K562 (cell line): ENCODE results near the gene CEP192. TPM values are rescaled to one million over a fixed set of nuclear protein-coding genes. Genes with fewer than 3 reads are reported as not detected.

Experiments
- CHCHD3 ChIP-seq: fragments of 250-450 bp; sonication (Bioruptor Pico); IDR thresholded peaks from 2 replicates; pipeline ENCODE4 v2.1.2; 2022; ENCODE audit warnings: mild to moderate bottlenecking
- FOSL1 ChIP-seq: fragments of 200-800 bp; sonication (Bioruptor generic); conservative IDR thresholded peaks from 2 replicates; pipeline ENCODE4 v1.6.1; 2016; ENCODE audit warnings: missing genetic modification characterization, missing compliant biosample characterization
- FOXK2 ChIP-seq, 2 experiments: fragments of 450-650 bp; IDR thresholded peaks in 1 of 2; conservative IDR thresholded peaks in 1 of 2; 2 replicates each; pipeline ENCODE4 v1.6.1; 2016; ENCODE audit warnings: low read depth in 2 of 2, mild to moderate bottlenecking in 1 of 2
- GABPA ChIP-seq: fragments of 200-800 bp; sonication (Bioruptor generic); conservative IDR thresholded peaks from 2 replicates; pipeline ENCODE4 v1.6.1; 2016; ENCODE audit warnings: low read depth, missing genetic modification characterization, missing compliant biosample characterization
- NFXL1 ChIP-seq: fragments of 450-650 bp; formaldehyde crosslinking; IDR thresholded peaks from 2 replicates; pipeline ENCODE4 v1.4.0; 2021; ENCODE audit warnings: mild to moderate bottlenecking
- NR1H2 ChIP-seq: sonication (generic); formaldehyde crosslinking; IDR thresholded peaks from 2 replicates; pipeline ENCODE4 v1.4.0; 2020; ENCODE audit warnings: mild to moderate bottlenecking, missing genetic modification reagents
- PYGO2 ChIP-seq: fragments of 450-650 bp; IDR thresholded peaks from 2 replicates; pipeline ENCODE4 v1.6.1; 2016; ENCODE audit warnings: mild to moderate bottlenecking, missing genetic modification characterization, moderate library complexity, missing compliant biosample characterization
- SMAD4 ChIP-seq: fragments of 250-450 bp; sonication (Bioruptor Pico); conservative IDR thresholded peaks from 2 replicates; pipeline ENCODE4 v1.8.0; 2021; ENCODE audit warnings: inconsistent platforms, mild to moderate bottlenecking, moderate library complexity
- SREBF1 ChIP-seq: fragments of 150-350 bp; IDR thresholded peaks from 2 replicates; pipeline ENCODE4 v1.6.1; 2014; ENCODE audit warnings: antibody characterized with exemption, low read depth, low read length, borderline replicate concordance
- STAT5A ChIP-seq: IDR thresholded peaks from 2 replicates; pipeline ENCODE4 v1.6.1; 2012; ENCODE audit warnings: low read length, inconsistent platforms, borderline replicate concordance
- TBP ChIP-seq: optimal IDR thresholded peaks from 2 replicates; pipeline ENCODE3; 2011; ENCODE audit warnings: low read depth, low read length, improper control_type of control experiment
- polyA plus RNA-seq, 8 experiments: library from polyadenylated mRNA; depleted of rRNA in 4 of 8; stranded (reverse) in 5 of 8; unstranded in 3 of 8; fragments of >200 nt; fragmentation: Nextera tagmentation in 2 of 8; fragmentation: Illumina TruSeq in 1 of 8; extraction: Ambion mirVana in 2 of 8; extraction: Trizol in 1 of 8; gene quantifications; 2 replicates each; pipeline versions ENCODE4 v1.2.1 to v1.2.3, GENCODE V29; 2011 to 2014; ENCODE audit warnings: inconsistent platforms in 1 of 8, missing spikeins in 1 of 8
- total RNA-seq, 7 experiments: library from RNA; depleted of rRNA in 6 of 7; stranded (reverse); fragments of >200 nt in 6 of 7; fragmentation: Illumina TruSeq in 2 of 7; extraction: Trizol in 2 of 7; gene quantifications; 2 replicates each; pipeline versions ENCODE4 v1.2.1 to v1.2.3, GENCODE V29; 2011 to 2021; ENCODE audit warnings: low replicate concordance in 1 of 7
- TF ChIP-seq, protein P1 (sequence below): sonication (generic); formaldehyde crosslinking; IDR thresholded peaks from 2 replicates; pipeline ENCODE4 v1.9.0; 2022; ENCODE audit warnings: mild to moderate bottlenecking, missing genetic modification reagents
- TF ChIP-seq, protein P2 (sequence below): sonication (generic); formaldehyde crosslinking; IDR thresholded peaks from 2 replicates; pipeline ENCODE4 v1.8.1; 2022; ENCODE audit warnings: missing genetic modification reagents
- TF ChIP-seq, protein P3 (sequence below): fragments of 200-800 bp; sonication (Bioruptor generic); IDR thresholded peaks from 2 replicates; pipeline ENCODE4 v1.6.1; 2017; ENCODE audit warnings: missing genetic modification characterization, missing compliant biosample characterization
- TF ChIP-seq, protein P4 (sequence below): fragments of 250-450 bp; sonication (Bioruptor Pico); IDR thresholded peaks from 2 replicates; pipeline ENCODE4 v1.8.0; 2021; ENCODE audit warnings: moderate library complexity, mild to moderate bottlenecking, inconsistent platforms

Gene CEP192
- total and polyA plus RNA-seq, 9 of the 15 experiments (the other 6 are each of a cell fraction or from before 2014, with no cell fraction given), result 14.4 to 54.4 (median 35.8) TPM

DNA sequence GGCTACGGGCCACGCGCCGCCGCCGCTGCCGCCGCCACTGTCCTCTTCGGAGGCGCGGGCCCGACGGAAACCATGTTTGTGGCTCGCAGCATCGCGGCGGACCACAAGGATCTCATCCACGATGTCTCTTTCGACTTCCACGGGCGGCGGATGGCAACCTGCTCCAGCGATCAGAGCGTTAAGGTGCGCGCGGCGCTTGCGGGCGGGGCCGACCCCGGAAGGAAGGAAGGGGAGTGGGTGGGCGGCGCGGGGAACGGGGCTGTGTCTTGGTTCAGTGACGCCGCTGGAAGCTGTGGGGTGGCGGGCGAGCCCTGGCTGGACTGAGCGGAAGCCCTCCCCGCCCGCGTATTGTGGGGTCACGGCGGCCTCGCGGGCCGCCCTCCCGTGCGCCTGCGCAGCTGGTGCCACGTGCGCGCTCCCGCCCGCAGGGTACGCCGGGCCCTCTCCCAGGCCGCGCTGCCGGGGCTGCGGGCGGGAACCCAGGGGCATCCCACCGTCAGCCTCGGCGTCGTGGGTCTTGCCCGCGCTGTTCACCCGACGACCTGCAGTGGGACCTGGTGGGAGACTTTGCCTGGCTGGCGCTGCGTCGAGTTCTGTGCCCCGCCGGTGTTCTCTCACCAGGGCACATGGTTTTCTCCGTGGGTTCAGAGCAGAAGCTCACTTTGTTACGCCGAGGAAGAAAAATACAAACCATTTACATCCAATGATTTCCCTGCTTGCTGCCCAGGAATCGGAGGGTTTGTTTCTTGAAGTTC lies 42.9 kb upstream of the CEP192 start (continued):
- TF ChIP-seq TBP (peak; percentile 64), NFXL1 (CRISPR knock-in tag) (peak; percentile 80), FOSL1 (peak; percentile 39; the same call in 1 of the 2 replicates), CHCHD3 (CRISPR knock-in tag) (0 out of 2 replicates have a peak, but pooled peaks have one; percentile 67), STAT5A (no peak; the same call in 1 of the 2 replicates), PYGO2 (tag) (no peak), NR1H2 (CRISPR knock-in tag) (peak; percentile 84; the same call in 1 of the 2 replicates), SREBF1 (no peak), FOXK2 (conservative IDR thresholded peaks at IDR 0.05 in 1 of 2, IDR thresholded peaks at IDR 0.05 in 1 of 2; ENCODE audit: low read depth in 2 of 2) (peak in 1 of 2 experiments; percentile 16; a peak in 1 of 4 replicates), GABPA (tag) (peak; percentile 81), SMAD4 (CRISPR knock-in tag) (peak; percentile 86)
- TF ChIP-seq, protein P1, sequence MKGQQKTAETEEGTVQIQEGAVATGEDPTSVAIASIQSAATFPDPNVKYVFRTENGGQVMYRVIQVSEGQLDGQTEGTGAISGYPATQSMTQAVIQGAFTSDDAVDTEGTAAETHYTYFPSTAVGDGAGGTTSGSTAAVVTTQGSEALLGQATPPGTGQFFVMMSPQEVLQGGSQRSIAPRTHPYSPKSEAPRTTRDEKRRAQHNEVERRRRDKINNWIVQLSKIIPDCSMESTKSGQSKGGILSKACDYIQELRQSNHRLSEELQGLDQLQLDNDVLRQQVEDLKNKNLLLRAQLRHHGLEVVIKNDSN (CRISPR knock-in tag), result peak; percentile 76
- TF ChIP-seq, protein P2, sequence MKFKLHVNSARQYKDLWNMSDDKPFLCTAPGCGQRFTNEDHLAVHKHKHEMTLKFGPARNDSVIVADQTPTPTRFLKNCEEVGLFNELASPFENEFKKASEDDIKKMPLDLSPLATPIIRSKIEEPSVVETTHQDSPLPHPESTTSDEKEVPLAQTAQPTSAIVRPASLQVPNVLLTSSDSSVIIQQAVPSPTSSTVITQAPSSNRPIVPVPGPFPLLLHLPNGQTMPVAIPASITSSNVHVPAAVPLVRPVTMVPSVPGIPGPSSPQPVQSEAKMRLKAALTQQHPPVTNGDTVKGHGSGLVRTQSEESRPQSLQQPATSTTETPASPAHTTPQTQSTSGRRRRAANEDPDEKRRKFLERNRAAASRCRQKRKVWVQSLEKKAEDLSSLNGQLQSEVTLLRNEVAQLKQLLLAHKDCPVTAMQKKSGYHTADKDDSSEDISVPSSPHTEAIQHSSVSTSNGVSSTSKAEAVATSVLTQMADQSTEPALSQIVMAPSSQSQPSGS, result peak; percentile 69
- TF ChIP-seq, protein P3, sequence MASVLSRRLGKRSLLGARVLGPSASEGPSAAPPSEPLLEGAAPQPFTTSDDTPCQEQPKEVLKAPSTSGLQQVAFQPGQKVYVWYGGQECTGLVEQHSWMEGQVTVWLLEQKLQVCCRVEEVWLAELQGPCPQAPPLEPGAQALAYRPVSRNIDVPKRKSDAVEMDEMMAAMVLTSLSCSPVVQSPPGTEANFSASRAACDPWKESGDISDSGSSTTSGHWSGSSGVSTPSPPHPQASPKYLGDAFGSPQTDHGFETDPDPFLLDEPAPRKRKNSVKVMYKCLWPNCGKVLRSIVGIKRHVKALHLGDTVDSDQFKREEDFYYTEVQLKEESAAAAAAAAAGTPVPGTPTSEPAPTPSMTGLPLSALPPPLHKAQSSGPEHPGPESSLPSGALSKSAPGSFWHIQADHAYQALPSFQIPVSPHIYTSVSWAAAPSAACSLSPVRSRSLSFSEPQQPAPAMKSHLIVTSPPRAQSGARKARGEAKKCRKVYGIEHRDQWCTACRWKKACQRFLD (CRISPR knock-in tag), result peak; percentile 93
- TF ChIP-seq, protein P4, sequence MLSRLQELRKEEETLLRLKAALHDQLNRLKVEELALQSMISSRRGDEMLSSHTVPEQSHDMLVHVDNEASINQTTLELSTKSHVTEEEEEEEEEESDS (CRISPR knock-in tag), result no peak
